HG02884 (cell line): Measurements from ENCODE around the gene RBM8A.
A peak's percentile ranks its signal among the peaks of the same experiment; 100 is the strongest.

Experiments
- ATAC-seq: cut with Tn5 transposase; IDR thresholded peaks from one replicate; pipeline ENCODE4 v1.9.1; 2021; ENCODE audit warnings: mild to moderate bottlenecking, moderate library complexity; ENCODE audit not compliant: unreplicated experiment

Gene RBM8A

GRCh38 chr1:145927063-145927886 is at the start of gene RBM8A:
Gene RBM8A, minus strand, starts transcription at chr1:145927484. Its CDS starts 58 bp downstream, at chr1:145927426.
- peak; percentile 92 for ATAC-seq

DNA sequence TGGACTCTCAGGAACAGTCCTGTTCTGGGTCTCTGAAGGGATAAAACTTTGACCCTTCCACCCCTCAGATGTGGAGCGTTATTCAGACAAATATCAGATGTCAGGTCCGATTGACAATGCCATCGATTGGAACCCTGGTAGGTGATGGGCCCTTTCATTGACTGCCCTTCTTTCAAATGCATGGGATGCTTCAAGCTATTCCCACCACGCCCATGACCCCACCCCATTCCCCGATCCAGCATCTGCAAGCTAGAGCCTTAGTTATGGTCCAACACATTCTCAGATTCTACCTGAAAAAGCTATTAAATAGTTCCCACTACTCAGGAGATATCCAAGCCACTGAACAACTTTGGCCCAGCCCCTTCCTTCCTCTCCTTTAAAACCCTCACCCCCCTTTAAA is 49.7 kb upstream of the RBM8A start:
- ATAC-seq: no peak

DNA sequence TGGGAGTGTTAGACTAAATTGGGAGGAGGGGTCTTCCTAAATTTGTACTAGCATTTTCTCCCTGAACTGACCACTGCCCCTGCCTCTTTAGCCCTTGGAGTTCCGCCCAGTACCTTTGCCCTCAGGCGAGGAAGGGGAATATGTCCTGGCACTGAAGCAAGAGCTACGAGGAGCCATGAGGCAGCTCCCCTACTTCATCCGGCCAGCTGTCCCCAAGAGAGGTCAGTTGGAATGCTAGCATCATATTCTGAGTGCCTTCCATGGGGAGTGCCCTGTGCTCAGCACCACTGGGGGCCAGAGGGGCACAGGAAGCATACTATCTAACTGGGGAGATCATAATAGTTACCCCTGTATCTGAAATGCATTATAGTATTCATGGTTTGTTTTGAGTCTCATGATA is 47.9 kb upstream of the RBM8A start:
- no peak for ATAC-seq

- no peak for ATAC-seq
Measured at GRCh38 chr1:145974721-145975120, 47.4 kb upstream of the RBM8A start.

DNA sequence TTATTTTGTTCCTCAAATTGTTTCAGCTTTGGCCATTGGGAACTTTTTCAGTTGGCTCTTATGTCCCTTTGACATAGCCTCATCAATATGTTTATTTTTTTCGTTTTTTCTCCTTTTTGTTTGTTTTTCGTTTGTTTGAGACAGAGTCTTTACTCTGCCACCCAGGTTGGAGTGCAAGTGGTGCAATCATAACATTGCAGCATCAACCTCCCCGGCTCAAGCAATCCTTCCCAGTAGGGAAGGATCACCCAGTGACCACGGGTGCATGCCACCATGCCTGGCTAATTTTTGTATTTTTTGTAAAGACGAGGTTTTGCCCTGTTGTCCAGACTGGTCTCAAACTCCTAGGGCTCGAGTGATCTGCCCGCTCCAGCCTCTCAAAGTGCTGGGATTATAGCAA is 45.3 kb upstream of the RBM8A start:
- ATAC-seq: no peak

- no peak for ATAC-seq
Measured at GRCh38 chr1:145967288-145967687, 40.0 kb upstream of the RBM8A start.

- ATAC-seq: no peak
Measured at GRCh38 chr1:145965119-145965744, 37.9 kb upstream of the RBM8A start.

DNA sequence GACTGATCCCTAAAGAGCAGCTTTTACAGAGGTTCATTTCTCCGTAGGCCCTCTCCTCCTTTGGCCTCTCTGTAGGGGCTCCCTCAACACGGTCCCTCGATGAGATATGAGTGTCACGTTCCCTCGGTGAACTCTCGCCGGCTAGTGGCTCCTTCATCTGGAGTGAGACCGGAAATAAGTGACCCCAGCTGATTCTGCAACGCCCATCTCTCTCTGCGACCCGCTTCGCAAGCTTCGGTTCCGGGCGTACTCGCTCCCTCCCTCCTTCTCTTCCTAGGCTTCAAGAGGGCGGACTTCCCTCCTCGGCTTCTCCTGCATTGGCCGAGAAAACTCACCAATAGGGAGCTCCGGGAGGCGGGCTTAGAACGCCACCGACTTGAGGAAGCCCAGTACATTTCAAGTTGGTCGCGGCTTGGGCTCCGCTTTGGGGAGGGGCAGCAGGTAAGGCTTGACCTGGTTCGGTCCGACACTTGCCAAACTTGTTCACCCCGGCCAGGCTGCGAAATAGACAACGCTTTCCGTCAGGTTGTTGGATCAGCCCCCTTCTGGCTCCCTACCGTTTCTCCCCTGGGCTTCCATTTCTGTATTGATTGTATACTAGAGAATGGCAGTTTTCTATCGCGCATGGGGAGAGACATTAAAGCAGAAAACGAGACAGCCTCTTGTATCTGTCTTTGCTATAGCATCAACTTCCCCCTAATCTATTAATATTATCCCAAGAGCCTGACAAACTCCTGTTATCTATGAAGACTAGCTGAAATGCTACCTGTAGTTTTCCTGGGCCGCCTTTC is 37.2 kb upstream of the RBM8A start, which contains the start of the genes ANKRD34A and POLR3GL:
Gene ANKRD34A (minus strand): TSS at position 248 of the 791 bp plus-strand sequence. CDS start 2,816 bp downstream, outside the sequence.
Gene POLR3GL (plus strand): TSS at position 363 of the 791 bp plus-strand sequence. CDS start 10,176 bp downstream, outside the sequence.
- ATAC-seq: peak; percentile 89

GRCh38 chr1:145963265-145964019 is 36.2 kb upstream of the RBM8A start:
- no peak for ATAC-seq

GRCh38 chr1:145962157-145963102 is 35.1 kb upstream of the RBM8A start:
- no peak for ATAC-seq

GRCh38 chr1:145961425-145962156 is 34.3 kb upstream of the RBM8A start:
- no peak for ATAC-seq

- ATAC-seq: no peak
Measured at GRCh38 chr1:145961109-145961424, 33.8 kb upstream of the RBM8A start.

- no peak for ATAC-seq
Measured at GRCh38 chr1:145960468-145961108, 33.3 kb upstream of the RBM8A start.

DNA sequence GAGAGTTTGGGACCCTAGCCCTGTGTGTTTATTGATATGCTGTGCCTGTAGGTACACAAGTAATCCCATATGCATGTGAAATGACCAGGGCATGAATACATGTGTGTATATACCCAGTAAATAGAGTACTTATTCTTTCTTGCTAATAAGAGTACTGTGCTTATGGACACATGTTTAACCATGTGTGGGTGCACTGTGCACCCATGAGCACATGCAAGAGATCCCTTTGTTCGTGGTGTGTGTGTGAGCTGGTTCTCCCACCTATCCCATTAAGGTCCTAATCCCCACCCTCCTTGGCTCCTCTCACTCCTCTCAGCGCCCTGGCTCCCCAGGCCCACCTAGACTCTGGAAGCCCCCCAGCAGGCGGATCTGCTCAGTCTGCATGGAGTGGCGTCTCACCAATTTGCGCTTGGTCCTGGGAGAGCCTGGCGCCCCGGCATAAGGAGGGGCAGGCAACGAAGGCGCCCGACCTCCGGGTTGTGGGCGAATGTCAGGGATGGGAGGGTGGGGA is 32.7 kb upstream of the RBM8A start:
- ATAC-seq: no peak

DNA sequence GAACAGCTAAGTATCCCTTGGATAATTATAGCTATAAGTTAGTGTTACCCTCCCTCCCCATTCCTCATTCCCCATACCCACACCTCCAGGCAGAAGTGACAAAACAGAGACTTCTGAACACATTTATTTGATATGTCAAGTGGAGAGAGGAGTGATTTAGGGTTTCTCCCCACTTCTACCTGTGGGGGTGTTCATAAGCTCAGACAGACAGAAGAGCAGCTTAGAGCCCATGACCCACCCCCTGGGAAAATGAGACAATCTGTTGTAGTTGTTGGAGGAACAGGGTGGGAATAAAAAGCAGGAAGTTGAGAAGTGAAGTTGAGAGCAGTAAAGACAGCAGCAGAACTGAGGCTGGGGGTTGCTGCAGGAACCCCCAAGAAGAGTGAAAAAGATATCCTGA is 32.0 kb upstream of the RBM8A start:
- ATAC-seq: no peak

- no peak for ATAC-seq
Measured at GRCh38 chr1:145958734-145959133, 31.4 kb upstream of the RBM8A start.

GRCh38 chr1:145957443-145958319 is 30.4 kb upstream of the RBM8A start, which contains the start of gene LIX1L:
Gene LIX1L, minus strand, starts transcription at chr1:145958017. Its CDS starts 90 bp downstream, at chr1:145957927.
- ATAC-seq: peak; percentile 83
